CD8-positive, alpha-beta memory T cell (primary cell): ENCODE data around the gene KLHL17. TPM values are rescaled to one million over a fixed set of nuclear protein-coding genes. Genes with fewer than 3 reads are reported as not detected.
A peak's percentile ranks its signal among the peaks of the same experiment; 100 is the strongest.

Experiments
- CTCF ChIA-PET: fragments of 350-600 bp; sonication (Branson Sonifier 250); formaldehyde crosslinking; loops from one replicate; lab custom pipeline; 2021; ENCODE audit warnings: antibody characterized with exemption; lab: Charles Lee
- POLR2A ChIA-PET: fragments of 350-600 bp; sonication (Branson Sonifier 250); formaldehyde crosslinking; loops from one replicate; lab custom pipeline; 2021; ENCODE audit warnings: antibody characterized with exemption; lab: Charles Lee
- DNase-seq, 5 donors: peaks; one replicate each; pipeline versions ENCODE4 v3.0.0 to v3.0.0-alpha.2; 2020 to 2022; ENCODE audit warnings: mixed read lengths in 1 of 5
- H3K27ac ChIP-seq: one replicate; pipeline ENCODE4 v1.7.0; 2013; ENCODE audit warnings: low read depth, mild to moderate bottlenecking, low read length, moderate library complexity
- H3K27me3 ChIP-seq: 2 replicates; pipeline ENCODE4 v1.7.0; 2013; ENCODE audit warnings: low read length, mild to moderate bottlenecking; ENCODE audit not compliant: insufficient read depth, poor library complexity, severe bottlenecking
- H3K36me3 ChIP-seq: 2 replicates; pipeline ENCODE4 v1.7.0; 2013; ENCODE audit warnings: mild to moderate bottlenecking, low read length, moderate library complexity; ENCODE audit not compliant: insufficient read depth
- H3K4me1 ChIP-seq: 2 replicates; pipeline ENCODE4 v1.7.0; 2013; ENCODE audit warnings: mild to moderate bottlenecking, low read length, moderate library complexity; ENCODE audit not compliant: insufficient read depth
- H3K4me3 ChIP-seq: 2 replicates; pipeline ENCODE4 v1.7.0; 2013; ENCODE audit warnings: mild to moderate bottlenecking, low read length
- H3K9me3 ChIP-seq: 2 replicates; pipeline ENCODE4 v1.7.0; 2013; ENCODE audit warnings: mild to moderate bottlenecking, low read length
- H3K27ac Mint-ChIP-seq, 8 donors: one replicate each; pipeline ENCODE4 v1.8.0; 2020 to 2021; ENCODE audit warnings: mixed read lengths in 8 of 8, mild to moderate bottlenecking in 6 of 8, inconsistent platforms in 3 of 8, moderate library complexity in 3 of 8
- H3K27me3 Mint-ChIP-seq, 2 donors: one replicate each; pipeline ENCODE4 v1.8.0; 2020 to 2021; ENCODE audit warnings: mixed read lengths in 2 of 2, mild to moderate bottlenecking in 1 of 2, moderate library complexity in 1 of 2
- H3K36me3 Mint-ChIP-seq, 3 donors: one replicate each; pipeline ENCODE4 v1.8.0; 2020 to 2021; ENCODE audit warnings: mixed read lengths in 3 of 3, inconsistent platforms in 1 of 3, mild to moderate bottlenecking in 1 of 3
- H3K4me1 Mint-ChIP-seq, 3 donors: one replicate each; pipeline ENCODE4 v1.8.0; 2020 to 2021; ENCODE audit warnings: mixed read lengths in 3 of 3, inconsistent platforms in 1 of 3, mild to moderate bottlenecking in 1 of 3
- H3K4me3 Mint-ChIP-seq, 7 donors: one replicate each; pipeline ENCODE4 v1.8.0; 2020 to 2021; ENCODE audit warnings: mixed read lengths in 7 of 7, mild to moderate bottlenecking in 6 of 7, moderate library complexity in 4 of 7, inconsistent platforms in 2 of 7
- H3K9me3 Mint-ChIP-seq, 5 donors: one replicate each; pipeline ENCODE4 v1.8.0; 2020 to 2022; ENCODE audit warnings: mixed read lengths in 5 of 5, mild to moderate bottlenecking in 3 of 5, moderate library complexity in 2 of 5, inconsistent platforms in 1 of 5
- polyA plus RNA-seq: library from polyadenylated mRNA; unstranded; fragments of 300-500 nt; fragmentation: Illumina TruSeq; gene quantifications from one replicate; pipeline ENCODE4 v1.2.3, GENCODE V29; 2021
- total RNA-seq, 2 experiments: library from RNA; stranded (reverse); gene quantifications; one replicate each; pipeline ENCODE4 v1.2.3, GENCODE V29; 2021

KLHL17 gene
- total and polyA plus RNA-seq, 3 experiments from 2014 or later, result 1.4 to 28.6 (median 27.6) TPM

- peak overlapping the region; percentile 27 to 84 (median 73) for H3K4me3 Mint-ChIP-seq
- peak overlapping the region in 3 of 8 donors; percentile 36 to 84 (median 77) for H3K27ac Mint-ChIP-seq
- H3K9me3 Mint-ChIP-seq, result no peaks in the 10 kb centered on the region
- peaks cover 13% of the 10 kb centered on the region for H3K4me1 ChIP-seq
- H3K27ac ChIP-seq, result no peak overlapping the region
- ChIA-PET CTCF (interaction anchor here (1.0 to 2.1 kb wide), 3 partner anchors 11 to 72 kb away, joined by 4 to 7 read pairs (median 4); no protein-coding TSS in a partner anchor), POLR2A (interaction anchor here (0.8 to 1.2 kb wide), 2 partner anchors 14 to 15 kb away, joined by 3 to 8 read pairs; no protein-coding TSS in a partner anchor)
- peaks cover 0 to 17% (median 0%) of the 10 kb centered on the region in 3 donors for H3K36me3 Mint-ChIP-seq
- peaks cover 19 to 45% of the 10 kb centered on the region in 2 donors for H3K27me3 Mint-ChIP-seq
- no peaks in the 10 kb centered on the region for H3K36me3 ChIP-seq
- DNase-seq, result peak in 1 of 5 donors; percentile 55
- H3K4me3 ChIP-seq, result peak overlapping the region; percentile 32
- H3K9me3 ChIP-seq, result no peaks in the 10 kb centered on the region
- peaks cover 22% of the 10 kb centered on the region for H3K27me3 ChIP-seq
- peaks cover 0 to 27% (median 7%) of the 10 kb centered on the region in 3 donors for H3K4me1 Mint-ChIP-seq
These were observed 19.3 kb upstream of the KLHL17 start for GRCh38 chr1:941015-941587.

GRCh38 chr1:941588-942383, 18.6 kb upstream of the KLHL17 start:
- no peaks in the 10 kb centered on the region for H3K9me3 Mint-ChIP-seq
- H3K27me3 ChIP-seq, result peaks cover 22% of the 10 kb centered on the region
- H3K36me3 ChIP-seq, result no peaks in the 10 kb centered on the region
- H3K4me1 Mint-ChIP-seq, result peaks cover 0 to 27% (median 7%) of the 10 kb centered on the region in 3 donors
- peak in 1 of 5 donors; percentile 62 for DNase-seq
- peaks cover 19 to 43% of the 10 kb centered on the region in 2 donors for H3K27me3 Mint-ChIP-seq
- ChIA-PET POLR2A (interaction anchor here (1.2 to 1.4 kb wide), 2 partner anchors 13 to 17 kb away, joined by 3 to 8 read pairs; partner anchors contain the start of gene NOC2L), CTCF (interaction anchor here (1.0 to 2.1 kb wide), 4 partner anchors 11 to 72 kb away, joined by 3 to 7 read pairs (median 4); no protein-coding TSS in a partner anchor)
- no peak overlapping the region for H3K27ac ChIP-seq
- H3K4me3 ChIP-seq, result no peak overlapping the region
- no peaks in the 10 kb centered on the region for H3K9me3 ChIP-seq
- peaks cover 0 to 20% (median 0%) of the 10 kb centered on the region in 3 donors for H3K36me3 Mint-ChIP-seq
- peaks cover 13% of the 10 kb centered on the region for H3K4me1 ChIP-seq
- no peak overlapping the region for H3K27ac Mint-ChIP-seq
- H3K4me3 Mint-ChIP-seq, result peak overlapping the region in 6 of 7 donors; percentile 70 to 84 (median 74)

DNA sequence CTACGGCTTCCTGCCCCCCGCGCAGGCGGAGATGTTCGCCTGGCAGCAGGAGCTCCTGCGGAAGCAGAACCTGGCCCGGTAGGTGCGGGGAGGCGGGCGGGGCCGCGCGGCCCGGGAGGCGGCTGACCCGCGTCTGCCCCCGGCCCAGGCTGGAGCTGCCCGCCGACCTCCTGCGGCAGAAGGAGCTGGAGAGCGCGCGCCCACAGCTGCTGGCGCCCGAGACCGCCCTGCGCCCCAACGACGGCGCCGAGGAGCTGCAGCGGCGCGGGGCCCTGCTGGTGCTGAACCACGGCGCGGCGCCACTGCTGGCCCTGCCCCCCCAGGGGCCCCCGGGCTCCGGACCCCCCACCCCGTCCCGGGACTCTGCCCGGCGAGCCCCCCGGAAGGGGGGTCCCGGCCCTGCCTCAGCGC, 18.0 kb upstream of the KLHL17 start:
- no peaks in the 10 kb centered on the region for H3K9me3 Mint-ChIP-seq
- POLR2A ChIA-PET, result interaction anchor here (1.2 to 1.4 kb wide), 2 partner anchors 12 to 17 kb away, joined by 3 to 8 read pairs; partner anchors contain the start of gene NOC2L

DNA sequence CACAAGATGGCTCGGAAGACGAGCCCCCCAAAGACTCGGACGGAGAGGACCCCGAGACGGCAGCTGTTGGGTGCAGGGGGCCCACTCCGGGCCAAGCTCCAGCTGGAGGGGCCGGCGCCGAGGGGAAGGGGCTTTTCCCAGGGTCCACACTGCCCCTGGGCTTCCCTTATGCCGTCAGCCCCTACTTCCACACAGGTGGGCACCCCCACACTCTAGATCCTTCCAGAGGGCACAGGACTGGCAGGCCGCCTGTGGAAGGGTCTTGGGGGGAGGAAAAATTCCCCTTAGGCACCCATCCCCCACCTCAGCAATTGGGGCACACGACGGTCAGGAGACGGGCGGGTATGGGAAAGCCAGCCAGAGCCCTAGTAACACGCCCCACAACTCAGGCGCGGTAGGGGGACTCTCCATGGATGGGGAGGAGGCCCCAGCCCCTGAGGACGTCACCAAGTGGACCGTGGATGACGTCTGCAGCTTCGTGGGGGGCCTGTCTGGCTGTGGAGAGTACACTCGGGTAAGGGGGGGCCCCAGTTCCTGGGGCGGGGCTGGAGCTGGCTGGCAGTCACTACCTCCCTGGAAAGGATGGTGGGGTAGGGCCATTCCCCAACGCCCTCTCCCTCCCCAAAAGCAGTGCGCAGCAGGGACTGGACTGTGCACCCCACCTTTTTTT, 17.4 kb upstream of the KLHL17 start:
- Histone ChIP-seq H3K4me1 (peaks cover 13% of the 10 kb centered on the region), H3K4me3 (no peak overlapping the region)
- H3K4me1 Mint-ChIP-seq, result peaks cover 0 to 27% (median 7%) of the 10 kb centered on the region in 3 donors

More for the DNA sequence above, 18.0 kb upstream of the KLHL17 start:
- Mint-ChIP-seq H3K27ac (no peak overlapping the region), H3K4me1 (peaks cover 0 to 27% (median 7%) of the 10 kb centered on the region in 3 donors), H3K36me3 (peaks cover 0 to 26% (median 4%) of the 10 kb centered on the region in 3 donors), H3K27me3 (peaks cover 19 to 40% of the 10 kb centered on the region in 2 donors), H3K4me3 (no peak overlapping the region)
- H3K9me3 ChIP-seq, result no peaks in the 10 kb centered on the region
- H3K4me3 ChIP-seq, result no peak overlapping the region
- no peaks in the 10 kb centered on the region for H3K36me3 ChIP-seq
- H3K27me3 ChIP-seq, result peaks cover 22% of the 10 kb centered on the region
- no peak overlapping the region for H3K27ac ChIP-seq
- DNase-seq, result no peak
- CTCF ChIA-PET, result interaction anchor here (1.3 to 2.1 kb wide), 3 partner anchors 16 to 76 kb away, joined by 3 to 7 read pairs (median 4); no protein-coding TSS in a partner anchor
- H3K4me1 ChIP-seq, result peaks cover 13% of the 10 kb centered on the region

GRCh38 chr1:943545-944340, 16.6 kb upstream of the KLHL17 start:
- H3K9me3 ChIP-seq, result no peaks in the 10 kb centered on the region
- peaks cover 17 to 30% of the 10 kb centered on the region in 2 donors for H3K27me3 Mint-ChIP-seq
- peaks cover 13% of the 10 kb centered on the region for H3K4me1 ChIP-seq
- peaks cover under 1 to 36% (median 4%) of the 10 kb centered on the region in 3 donors for H3K36me3 Mint-ChIP-seq
- ChIA-PET CTCF (interaction anchor here (0.6 to 1.3 kb wide), 2 partner anchors 16 to 75 kb away, joined by 3 to 4 read pairs; no protein-coding TSS in a partner anchor), POLR2A (interaction anchor here (0.6 to 1.4 kb wide), 3 partner anchors 15 to 337 kb away, joined by 3 to 7 read pairs (median 5); partner anchors contain the start of genes NOC2L and SCNN1D)
- H3K9me3 Mint-ChIP-seq, result no peaks in the 10 kb centered on the region
- H3K27ac ChIP-seq, result no peak overlapping the region
- H3K4me3 ChIP-seq, result no peak overlapping the region
- H3K4me3 Mint-ChIP-seq, result peak overlapping the region in 2 of 7 donors; percentile 65 to 80
- H3K27ac Mint-ChIP-seq, result no peak overlapping the region
- H3K36me3 ChIP-seq, result no peaks in the 10 kb centered on the region
- peaks cover 22% of the 10 kb centered on the region for H3K27me3 ChIP-seq
- no peak for DNase-seq
- peaks cover 0 to 27% (median 7%) of the 10 kb centered on the region in 3 donors for H3K4me1 Mint-ChIP-seq

More for the DNA sequence above, 17.4 kb upstream of the KLHL17 start:
- peaks cover 22% of the 10 kb centered on the region for H3K27me3 ChIP-seq
- Mint-ChIP-seq H3K36me3 (peaks cover 0 to 30% (median 4%) of the 10 kb centered on the region in 3 donors), H3K27me3 (peaks cover 19 to 36% of the 10 kb centered on the region in 2 donors), H3K9me3 (no peaks in the 10 kb centered on the region), H3K27ac (no peak overlapping the region), H3K4me3 (peak overlapping the region in 2 of 7 donors; percentile 37 to 65)
- DNase-seq, result no peak
- POLR2A ChIA-PET, result interaction anchor here (0.6 to 1.4 kb wide), 3 partner anchors 16 to 337 kb away, joined by 3 to 7 read pairs (median 5); partner anchors contain the start of genes NOC2L and SCNN1D
- no peaks in the 10 kb centered on the region for H3K36me3 ChIP-seq
- CTCF ChIA-PET, result interaction anchor here (0.6 to 2.1 kb wide), 4 partner anchors 17 to 76 kb away, joined by 3 to 7 read pairs (median 4); no protein-coding TSS in a partner anchor
- no peaks in the 10 kb centered on the region for H3K9me3 ChIP-seq
- no peak overlapping the region for H3K27ac ChIP-seq

DNA sequence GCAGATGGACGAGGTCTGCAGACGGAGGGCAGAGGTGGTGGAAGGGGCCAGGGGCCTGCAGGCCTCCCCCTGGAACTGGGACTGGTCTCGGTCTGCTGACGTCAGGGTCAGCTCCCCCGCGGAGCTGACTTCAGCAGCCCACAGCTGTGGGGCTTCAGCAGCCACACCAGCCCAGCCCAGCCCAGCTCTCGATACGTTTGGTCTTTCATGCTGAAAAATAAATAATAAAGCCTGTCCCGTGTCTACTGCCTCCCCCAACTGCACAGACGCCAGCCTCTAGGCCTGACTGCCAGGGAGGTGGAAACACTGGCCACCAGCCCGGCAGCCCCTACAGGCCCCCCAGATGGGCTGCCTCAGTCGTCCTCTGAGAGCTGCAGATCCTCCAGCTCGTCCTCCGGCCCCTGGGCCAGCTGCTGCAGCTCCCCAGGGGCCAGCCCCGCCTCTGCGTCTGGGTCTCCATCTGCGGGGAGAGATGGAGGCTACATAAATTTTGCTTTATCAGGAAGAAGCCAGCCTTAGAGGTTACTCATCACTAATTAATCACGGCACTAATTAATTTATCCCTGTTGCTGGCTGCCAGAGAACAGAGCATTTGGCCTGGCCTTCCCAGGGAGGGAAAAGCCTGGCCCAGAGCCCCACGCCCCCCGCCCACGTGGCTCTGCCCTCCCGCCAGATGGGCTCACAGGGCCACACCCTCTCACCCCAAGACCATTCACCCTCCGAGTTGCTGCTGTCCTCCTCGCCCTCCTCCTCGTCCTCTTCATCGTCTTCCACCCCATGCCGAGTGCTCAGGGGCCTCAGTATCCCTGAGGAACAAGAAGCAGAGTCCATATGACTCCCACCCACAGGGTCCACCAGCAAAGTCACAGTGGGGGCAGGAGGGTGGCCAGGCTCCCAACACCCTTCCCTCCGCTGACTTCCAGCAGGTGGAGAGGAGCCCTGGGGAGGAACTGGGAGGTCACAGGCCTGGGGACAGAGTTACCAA, 15.8 kb upstream of the KLHL17 start:
- Mint-ChIP-seq H3K4me3 (peak overlapping the region in 1 of 7 donors; percentile 80), H3K27me3 (peaks cover 11 to 26% of the 10 kb centered on the region in 2 donors), H3K27ac (no peak overlapping the region), H3K4me1 (peaks cover 0 to 27% (median 8%) of the 10 kb centered on the region in 3 donors), H3K36me3 (peaks cover 2 to 44% (median 4%) of the 10 kb centered on the region in 3 donors), H3K9me3 (no peaks in the 10 kb centered on the region)
- Histone ChIP-seq H3K27ac (no peak overlapping the region), H3K9me3 (no peaks in the 10 kb centered on the region), H3K27me3 (peaks cover 21% of the 10 kb centered on the region), H3K4me3 (no peak overlapping the region), H3K36me3 (peaks cover 6% of the 10 kb centered on the region), H3K4me1 (peaks cover 13% of the 10 kb centered on the region)
- no peak for DNase-seq
- ChIA-PET CTCF (no interaction called here), POLR2A (no interaction called here)
